Adipocyte (in vitro differentiated cells): ENCODE data around the gene GCDH.
A peak's percentile ranks its signal among the peaks of the same experiment; 100 is the strongest.

ENCODE experiments used
- DNase-seq: peaks from one replicate; pipeline ENCODE4 v3.0.0-alpha.2; 2015; ENCODE audit warnings: low read depth
- H3K27me3 ChIP-seq: replicated peaks from 2 replicates; pipeline ENCODE4 v1.7.0; 2013; ENCODE audit warnings: mild to moderate bottlenecking, low read length, moderate library complexity; ENCODE audit not compliant: control insufficient read depth, insufficient read depth
- H3K36me3 ChIP-seq: 2 replicates; pipeline ENCODE4 v1.7.0; 2013; ENCODE audit warnings: low read length, mild to moderate bottlenecking, moderate library complexity; ENCODE audit not compliant: control insufficient read depth, insufficient read depth, severe bottlenecking
- H3K4me1 ChIP-seq: 2 replicates; pipeline ENCODE4 v1.7.0; 2013; ENCODE audit warnings: mild to moderate bottlenecking, low read length, moderate library complexity; ENCODE audit not compliant: control insufficient read depth, insufficient read depth
- H3K4me3 ChIP-seq: 2 replicates; pipeline ENCODE4 v1.7.0; 2013; ENCODE audit warnings: mild to moderate bottlenecking, low read length, moderate library complexity
- H3K9ac ChIP-seq: 2 replicates; pipeline ENCODE4 v1.7.0; 2013; ENCODE audit warnings: mild to moderate bottlenecking, low read length, moderate library complexity
- H3K9me3 ChIP-seq: 2 replicates; pipeline ENCODE4 v1.7.0; 2013; ENCODE audit warnings: mild to moderate bottlenecking, low read length, moderate library complexity; ENCODE audit not compliant: control insufficient read depth

The GCDH gene

GRCh38 chr19:12937927-12938778 lies 47.2 kb downstream of the GCDH start, which contains the start of gene CALR:
CALR (plus strand) TSS chr19:12938609; CDS start chr19:12938680, 71 bp downstream.
- Histone ChIP-seq H3K36me3 (peaks cover 41% of the 10 kb centered on the region), H3K27me3 (no peaks in the 10 kb centered on the region), H3K9me3 (no peaks in the 10 kb centered on the region), H3K4me1 (peaks cover 38% of the 10 kb centered on the region), H3K9ac (peak within 1 kb of the TSS; percentile 99), H3K4me3 (peak within 1 kb of the TSS; percentile 97)
- DNase-seq: peak; percentile 99

GRCh38 chr19:12938779-12939601 lies 48.0 kb downstream of the GCDH start:
- H3K4me3 ChIP-seq: peak overlapping the region; percentile 97
- H3K9ac ChIP-seq: peak overlapping the region; percentile 99
- peaks cover 49% of the 10 kb centered on the region for H3K36me3 ChIP-seq
- H3K4me1 ChIP-seq: peaks cover 35% of the 10 kb centered on the region
- no peaks in the 10 kb centered on the region for H3K27me3 ChIP-seq
- DNase-seq: peak; percentile 81
- no peaks in the 10 kb centered on the region for H3K9me3 ChIP-seq

GRCh38 chr19:12939975-12940423 lies 49.0 kb downstream of the GCDH start:
- H3K9ac ChIP-seq: peak overlapping the region; percentile 99
- no peak for DNase-seq
- no peaks in the 10 kb centered on the region for H3K27me3 ChIP-seq
- H3K9me3 ChIP-seq: no peaks in the 10 kb centered on the region
- H3K36me3 ChIP-seq: peaks cover 59% of the 10 kb centered on the region
- peaks cover 34% of the 10 kb centered on the region for H3K4me1 ChIP-seq
- peak overlapping the region; percentile 97 for H3K4me3 ChIP-seq

GRCh38 chr19:12940897-12941296 lies 49.9 kb downstream of the GCDH start:
- Histone ChIP-seq H3K9me3 (no peaks in the 10 kb centered on the region), H3K4me1 (peaks cover 34% of the 10 kb centered on the region), H3K9ac (peak overlapping the region; percentile 99), H3K36me3 (peaks cover 59% of the 10 kb centered on the region), H3K4me3 (peak overlapping the region; percentile 97), H3K27me3 (no peaks in the 10 kb centered on the region)
- no peak for DNase-seq

- no peak for DNase-seq
- Histone ChIP-seq H3K4me1 (peaks cover 43% of the 10 kb centered on the region), H3K36me3 (peaks cover 70% of the 10 kb centered on the region), H3K9ac (no peak overlapping the region), H3K9me3 (no peaks in the 10 kb centered on the region), H3K4me3 (no peak overlapping the region), H3K27me3 (no peaks in the 10 kb centered on the region)
Measured at GRCh38 chr19:12943437-12944044, 52.6 kb downstream of the GCDH start.

GRCh38 chr19:12944104-12944674 lies 53.2 kb downstream of the GCDH start:
- Histone ChIP-seq H3K4me1 (peaks cover 43% of the 10 kb centered on the region), H3K9ac (no peak overlapping the region), H3K36me3 (peaks cover 74% of the 10 kb centered on the region), H3K9me3 (no peaks in the 10 kb centered on the region), H3K27me3 (no peaks in the 10 kb centered on the region), H3K4me3 (no peak overlapping the region)
- DNase-seq: no peak

- H3K4me3 ChIP-seq: peak within 1 kb of the TSS; percentile 88
- H3K27me3 ChIP-seq: no peaks in the 10 kb centered on the region
- H3K4me1 ChIP-seq: peaks cover 36% of the 10 kb centered on the region
- H3K9ac ChIP-seq: peak within 1 kb of the TSS; percentile 93
- peak; percentile 100 for DNase-seq
- no peaks in the 10 kb centered on the region for H3K9me3 ChIP-seq
- peaks cover 72% of the 10 kb centered on the region for H3K36me3 ChIP-seq
Measured at GRCh38 chr19:12945479-12946091, 54.6 kb downstream of the GCDH start, which contains the start of gene RAD23A. RAD23A (plus strand) TSS chr19:12945862; CDS start chr19:12945949, 87 bp downstream.

- Histone ChIP-seq H3K9ac (peak overlapping the region; percentile 93), H3K36me3 (peaks cover 72% of the 10 kb centered on the region), H3K9me3 (no peaks in the 10 kb centered on the region), H3K4me1 (peaks cover 31% of the 10 kb centered on the region), H3K27me3 (no peaks in the 10 kb centered on the region), H3K4me3 (peak overlapping the region; percentile 88)
- DNase-seq: peak; percentile 95
Measured at GRCh38 chr19:12946092-12946721, 55.2 kb downstream of the GCDH start.

GRCh38 chr19:12946731-12947496 lies 56.0 kb downstream of the GCDH start:
- Histone ChIP-seq H3K4me1 (peaks cover 31% of the 10 kb centered on the region), H3K9ac (peak overlapping the region; percentile 93), H3K9me3 (no peaks in the 10 kb centered on the region), H3K4me3 (peak overlapping the region; percentile 88), H3K36me3 (peaks cover 71% of the 10 kb centered on the region), H3K27me3 (no peaks in the 10 kb centered on the region)
- DNase-seq: no peak
